Spleen (tissue), 11 donors: ENCODE measurements around the gene MFAP2. TPM values are rescaled to one million over a fixed set of nuclear protein-coding genes. Genes with fewer than 3 reads are reported as not detected.

Experiments used
- DNase-seq: peaks from one replicate; pipeline ENCODE4 v3.0.0-alpha.2; 2020
- H3K27ac ChIP-seq, 8 donors: fragments of 200-600 bp; sonication (generic) in 7 of 8; 1 replicate in 4 of 8; 2 replicates in 4 of 8; pipeline versions ENCODE4 v1.5.0 to v1.8.0; 2016 to 2021; ENCODE audit warnings: inconsistent platforms in 4 of 8, mild to moderate bottlenecking in 4 of 8, moderate library complexity in 1 of 8
- H3K27me3 ChIP-seq, 7 donors: fragments of 200-600 bp; sonication (generic) in 6 of 7; replicated peaks in 1 of 7; 1 replicate in 4 of 7; 2 replicates in 3 of 7; pipeline versions ENCODE4 v1.5.0 to v1.8.0; 2016 to 2021; ENCODE audit warnings: inconsistent platforms in 3 of 7, mild to moderate bottlenecking in 1 of 7
- H3K36me3 ChIP-seq, 6 donors: fragments of 200-600 bp; sonication (generic) in 5 of 6; 1 replicate in 4 of 6; 2 replicates in 2 of 6; pipeline versions ENCODE4 v1.5.0 to v1.8.0; 2016 to 2021; ENCODE audit warnings: inconsistent platforms in 2 of 6
- H3K4me1 ChIP-seq, 6 donors: fragments of 200-600 bp; sonication (generic) in 5 of 6; 1 replicate in 3 of 6; 2 replicates in 3 of 6; pipeline versions ENCODE4 v1.5.0 to v1.8.0; 2016 to 2021; ENCODE audit warnings: inconsistent platforms in 3 of 6
- H3K4me3 ChIP-seq, 8 donors: fragments of 200-600 bp; sonication (generic) in 7 of 8; 1 replicate in 4 of 8; 2 replicates in 4 of 8; pipeline versions ENCODE4 v1.5.0 to v1.8.0; 2016 to 2021; ENCODE audit warnings: inconsistent platforms in 4 of 8, mild to moderate bottlenecking in 4 of 8, moderate library complexity in 2 of 8
- H3K9me3 ChIP-seq, 8 donors: fragments of 200-600 bp; sonication (generic) in 7 of 8; 1 replicate in 4 of 8; 2 replicates in 4 of 8; pipeline versions ENCODE4 v1.5.0 to v1.8.0; 2016 to 2021; ENCODE audit warnings: inconsistent platforms in 4 of 8
- POLR2A ChIP-seq, 3 donors: fragments of 450-650 bp; IDR thresholded peaks; one replicate each; pipeline ENCODE4 v1.5.1; 2017; ENCODE audit warnings: antibody characterized with exemption in 3 of 3, mild to moderate bottlenecking in 1 of 3
- POLR2AphosphoS5 ChIP-seq, 3 donors: sonication (generic); formaldehyde crosslinking; IDR thresholded peaks; one replicate each; pipeline ENCODE4 v1.5.1; 2017; ENCODE audit warnings: antibody characterized with exemption in 3 of 3
- WGBS, 5 donors: extraction: QIAGEN DNeasy Blood & Tissue Kit in 3 of 5; methylation state at CpG; one replicate each; pipeline versions ENCODE4 v1.1.5 to v1.1.7; 2013 to 2018; 5-methylcytosine and 5-hydroxymethylcytosine counted together
- intact Hi-C: fragments of 100-400 bp; cut with DNase I; formaldehyde crosslinking; loops from one replicate; pipeline ENCODE4 v1.15.0; 2023; ENCODE audit warnings: low total_unique reads
- polyA plus RNA-seq, 3 donors: library from polyadenylated mRNA; stranded (reverse); fragments of 200-250 nt; gene quantifications; one replicate each; pipeline ENCODE4 v1.2.1, GENCODE V29; 2013
- total RNA-seq, 7 donors: library from RNA; depleted of rRNA in 3 of 7; stranded (reverse); fragments of >200 nt in 3 of 7; fragmentation: NEBNext Ultra II Directional in 4 of 7; extraction: Animal tissue kit (Norgen Biotek cat#: 25700) in 4 of 7; gene quantifications; one replicate each; pipeline versions ENCODE4 v1.1.0 to v1.2.1, GENCODE V29; 2016 to 2021
- TF ChIP-seq, protein P1 (sequence below), 11 experiments: fragments of 200-600 bp in 7 of 11; fragments of 450-650 bp in 4 of 11; sonication (generic) in 4 of 11; IDR thresholded peaks in 8 of 11; conservative IDR thresholded peaks in 3 of 11; 1 replicate in 7 of 11; 2 replicates in 4 of 11; pipeline versions ENCODE4 v1.4.0 to v1.8.0; 2016 to 2021; ENCODE audit warnings: antibody characterized with exemption in 11 of 11, inconsistent platforms in 4 of 11, mild to moderate bottlenecking in 1 of 11
- donor health status: healthy with polysubstance abuse.
- donor health status: DM: no; HTN: no; CAD: no; lungs with moderate emphysema.
- donor health status: DM: no; HTN: no; CAD: no.
- donor health status: Bipolar disorder and iron deficiency.
- donor health status: healthy.
- donor health status: DM: no; HTN: no; CAD: no.
- donor health status: DM: yes; HTN: yes; CAD: no.

Gene MFAP2
- total and polyA plus RNA-seq, 10 donors = 0.77 to 3.9 (median 1.2) TPM; not detected in 3

DNA sequence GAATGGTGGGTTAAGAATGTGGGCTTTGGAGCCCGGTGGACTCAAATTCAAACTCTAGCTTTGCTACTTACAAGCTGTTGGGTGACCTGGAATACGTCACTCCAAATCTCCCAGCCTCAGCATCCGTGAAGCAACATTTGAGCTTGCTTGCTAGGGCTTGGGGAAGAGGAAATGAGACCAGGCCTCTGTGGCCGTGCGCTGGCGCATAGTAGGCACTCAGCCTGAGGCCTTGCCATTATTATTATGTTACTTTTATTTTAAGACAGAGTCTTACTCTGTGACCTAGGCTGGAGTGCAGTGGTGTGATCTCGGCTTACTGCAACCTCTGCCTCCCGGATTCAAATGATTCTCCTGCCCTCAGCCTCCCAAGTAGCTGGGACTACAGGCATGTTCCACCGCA is 12.3 kb upstream of the MFAP2 start:
- Histone ChIP-seq H3K36me3 (peaks cover 0 to 100% (median 84%) of the 10 kb centered on the region in 6 donors), H3K27me3 (no peaks in the 10 kb centered on the region), H3K9me3 (no peaks in the 10 kb centered on the region), H3K4me3 (no peak overlapping the region), H3K4me1 (no peaks in the 10 kb centered on the region), H3K27ac (no peak overlapping the region)
- WGBS, 5 donors = 90 to 97% (median 94%) methylated on average over 9 of the region's 9 CpGs
- intact Hi-C loops = no loop called here
- no peak for TF ChIP-seq POLR2A (IDR thresholded peaks at IDR 0.05)
- TF ChIP-seq, protein P1, sequence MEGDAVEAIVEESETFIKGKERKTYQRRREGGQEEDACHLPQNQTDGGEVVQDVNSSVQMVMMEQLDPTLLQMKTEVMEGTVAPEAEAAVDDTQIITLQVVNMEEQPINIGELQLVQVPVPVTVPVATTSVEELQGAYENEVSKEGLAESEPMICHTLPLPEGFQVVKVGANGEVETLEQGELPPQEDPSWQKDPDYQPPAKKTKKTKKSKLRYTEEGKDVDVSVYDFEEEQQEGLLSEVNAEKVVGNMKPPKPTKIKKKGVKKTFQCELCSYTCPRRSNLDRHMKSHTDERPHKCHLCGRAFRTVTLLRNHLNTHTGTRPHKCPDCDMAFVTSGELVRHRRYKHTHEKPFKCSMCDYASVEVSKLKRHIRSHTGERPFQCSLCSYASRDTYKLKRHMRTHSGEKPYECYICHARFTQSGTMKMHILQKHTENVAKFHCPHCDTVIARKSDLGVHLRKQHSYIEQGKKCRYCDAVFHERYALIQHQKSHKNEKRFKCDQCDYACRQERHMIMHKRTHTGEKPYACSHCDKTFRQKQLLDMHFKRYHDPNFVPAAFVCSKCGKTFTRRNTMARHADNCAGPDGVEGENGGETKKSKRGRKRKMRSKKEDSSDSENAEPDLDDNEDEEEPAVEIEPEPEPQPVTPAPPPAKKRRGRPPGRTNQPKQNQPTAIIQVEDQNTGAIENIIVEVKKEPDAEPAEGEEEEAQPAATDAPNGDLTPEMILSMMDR (IDR thresholded peaks at IDR 0.05 in 8 of 11, conservative IDR thresholded peaks at IDR 0.05 in 3 of 11) = no peak
- no peak for TF ChIP-seq POLR2AphosphoS5 (IDR thresholded peaks at IDR 0.05)
- DNase-seq = no peak

GRCh38 chr1:16992102-16992501 is 11.7 kb upstream of the MFAP2 start:
- Histone ChIP-seq H3K36me3 (peaks cover 0 to 100% (median 87%) of the 10 kb centered on the region in 6 donors), H3K27me3 (no peaks in the 10 kb centered on the region), H3K9me3 (no peaks in the 10 kb centered on the region), H3K4me1 (no peaks in the 10 kb centered on the region), H3K4me3 (no peak overlapping the region), H3K27ac (no peak overlapping the region)
- DNase-seq = no peak
- intact Hi-C loops = no loop called here
- WGBS, 5 donors = 90 to 98% (median 91%) methylated on average over 9 to 12 of the region's 12 CpGs
- TF ChIP-seq POLR2A (IDR thresholded peaks at IDR 0.05) (no peak), POLR2AphosphoS5 (IDR thresholded peaks at IDR 0.05) (peak in 1 of 3 donors; percentile 18)
- TF ChIP-seq, protein P1 (IDR thresholded peaks at IDR 0.05 in 8 of 11, conservative IDR thresholded peaks at IDR 0.05 in 3 of 11) = no peak

DNA sequence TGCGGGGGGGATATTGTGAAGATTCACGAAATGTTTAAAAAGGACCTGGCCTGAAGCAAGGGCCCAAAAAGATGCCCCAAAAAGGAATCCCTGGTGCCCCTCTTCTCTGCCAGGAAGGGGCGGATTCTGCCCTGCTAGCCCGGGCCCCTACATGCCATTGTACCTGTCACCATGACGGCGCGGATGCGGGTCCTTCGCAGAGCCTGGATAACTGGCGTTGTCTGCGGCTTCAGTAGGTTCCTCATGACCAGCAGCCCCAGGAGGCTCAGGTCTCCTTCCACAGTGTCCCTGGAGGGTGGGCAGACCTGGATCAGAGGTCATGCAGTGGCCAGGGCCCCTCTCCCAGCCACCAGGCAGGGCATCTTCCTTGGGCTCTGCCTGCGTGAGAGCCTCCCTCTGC is 11.2 kb upstream of the MFAP2 start:
- no peaks in the 10 kb centered on the region for H3K27me3 ChIP-seq
- no peaks in the 10 kb centered on the region for H3K4me1 ChIP-seq
- intact Hi-C loops = no loop called here
- TF ChIP-seq POLR2A (IDR thresholded peaks at IDR 0.05) (no peak), POLR2AphosphoS5 (IDR thresholded peaks at IDR 0.05) (no peak)
- TF ChIP-seq, protein P1 (IDR thresholded peaks at IDR 0.05 in 8 of 11, conservative IDR thresholded peaks at IDR 0.05 in 3 of 11) = no peak
- H3K27ac ChIP-seq = no peak overlapping the region
- no peak for DNase-seq
- no peaks in the 10 kb centered on the region for H3K9me3 ChIP-seq
- H3K36me3 ChIP-seq = peaks cover 0 to 100% (median 88%) of the 10 kb centered on the region in 6 donors
- no peak overlapping the region for H3K4me3 ChIP-seq
- 87 to 98% (median 97%) methylated on average over 8 to 12 of the region's 12 CpGs for WGBS, 5 donors

DNA sequence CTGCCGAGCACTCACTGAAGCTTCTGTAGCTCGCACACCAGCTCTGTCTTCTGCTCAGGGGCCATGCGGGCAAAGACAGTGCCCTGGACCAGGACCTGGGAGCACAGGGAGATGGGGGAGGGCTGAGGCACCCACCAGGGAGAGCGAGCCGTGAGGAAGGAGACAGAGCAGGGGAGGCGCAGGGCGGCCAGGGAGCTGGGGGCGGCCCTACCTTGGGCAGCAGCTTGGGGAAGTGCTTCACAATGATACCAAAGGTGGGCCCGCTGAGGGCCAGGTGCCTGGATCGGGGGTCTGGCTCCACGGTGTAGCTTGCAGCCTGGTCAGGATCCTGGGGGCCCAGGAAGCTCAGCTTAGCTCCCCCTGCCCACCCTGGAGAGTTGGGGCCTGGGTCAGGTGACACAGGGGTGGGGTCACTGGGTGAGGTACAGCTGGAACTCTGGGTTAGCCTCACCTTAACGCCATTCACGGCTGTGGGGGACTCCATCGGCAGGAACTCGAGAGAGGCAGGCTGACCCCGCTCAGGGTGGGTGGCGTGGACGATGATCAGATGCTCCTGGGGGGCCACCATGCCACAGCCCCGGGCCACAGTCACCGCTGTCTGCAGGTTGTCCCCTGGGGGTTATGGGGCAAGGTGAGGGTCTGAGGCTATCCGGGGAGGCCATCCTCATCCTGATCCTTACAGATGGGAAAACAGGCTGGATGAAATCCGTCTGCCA is 9.4 kb upstream of the MFAP2 start:
- intact Hi-C loops = no loop called here

More for the DNA sequence above, 9.4 kb upstream of the MFAP2 start:
- H3K27me3 ChIP-seq = no peaks in the 10 kb centered on the region
- WGBS, 5 donors = 93 to 98% (median 96%) methylated on average over 17 to 22 of the region's 22 CpGs
- H3K4me1 ChIP-seq = no peaks in the 10 kb centered on the region
- no peak for DNase-seq
- H3K9me3 ChIP-seq = no peaks in the 10 kb centered on the region
- peaks cover 0 to 100% (median 83%) of the 10 kb centered on the region in 6 donors for H3K36me3 ChIP-seq
- H3K27ac ChIP-seq = no peak overlapping the region
- peak in 1 of 3 donors; percentile 46 for TF ChIP-seq POLR2AphosphoS5 (IDR thresholded peaks at IDR 0.05)
- TF ChIP-seq, protein P1 (IDR thresholded peaks at IDR 0.05 in 8 of 11, conservative IDR thresholded peaks at IDR 0.05 in 3 of 11) = no peak
- H3K4me3 ChIP-seq = no peak overlapping the region
